Activated T-cell treated with anti-CD3 and anti-CD28 coated beads, Interleukin-2, amount 50 U/mL, for 72 hours (primary cell): ENCODE data around the gene VAMP1. TPM values are rescaled to one million over a fixed set of nuclear protein-coding genes. Genes with fewer than 3 reads are reported as not detected.
"Not testable (repeated sequence)": the region's sequence is repeated elsewhere in the genome, so short reads cannot be mapped to it uniquely, and the experiment has no call there.

ENCODE experiments used
- ATAC-seq, 2 donors: fragments of 150-1000 bp; cut with Tn5 transposase; replicated peaks in 1 of 2; 2 replicates each; pipeline ENCODE4 v1.10.0; 2021; ENCODE audit warnings: moderate library complexity in 2 of 2, mild to moderate bottlenecking in 1 of 2
- DNase-seq, 2 donors: peaks; one replicate each; pipeline ENCODE4 v3.0.0; 2021 to 2022; ENCODE audit warnings: mixed read lengths in 1 of 2
- H3K27ac Mint-ChIP-seq: one replicate; pipeline ENCODE4 v1.8.0; 2022; ENCODE audit warnings: mild to moderate bottlenecking, moderate library complexity, mixed read lengths
- H3K27me3 Mint-ChIP-seq: one replicate; pipeline ENCODE4 v1.8.0; 2022; ENCODE audit warnings: low read depth, mixed read lengths
- H3K36me3 Mint-ChIP-seq, 2 donors: one replicate each; pipeline ENCODE4 v1.8.0; 2022; ENCODE audit warnings: mixed read lengths in 2 of 2, mild to moderate bottlenecking in 1 of 2; ENCODE audit not compliant: insufficient read depth in 2 of 2
- H3K4me1 Mint-ChIP-seq: one replicate; pipeline ENCODE4 v1.8.0; 2022; ENCODE audit warnings: low read depth, mixed read lengths
- H3K4me3 Mint-ChIP-seq, 2 donors: one replicate each; pipeline ENCODE4 v1.8.0; 2022; ENCODE audit warnings: mild to moderate bottlenecking in 2 of 2, mixed read lengths in 2 of 2, moderate library complexity in 2 of 2
- H3K9me3 Mint-ChIP-seq, 2 donors: one replicate each; pipeline ENCODE4 v1.8.0; 2022; ENCODE audit warnings: mixed read lengths in 2 of 2
- total RNA-seq, 2 donors: library from RNA; stranded (reverse); gene quantifications; one replicate each; pipeline ENCODE4 v1.2.3, GENCODE V29; 2022

VAMP1 gene
- total RNA-seq, 2 donors from 2014 or later: 51.2 to 53.1 TPM

GRCh38 chr12:6466751-6467150, 3.7 kb downstream of the VAMP1 start:
- ATAC-seq, H3K9me3 Mint-ChIP-seq: not testable (repeated sequence)
- peak overlapping the region; percentile 88 to 98 for H3K4me3 Mint-ChIP-seq

DNA sequence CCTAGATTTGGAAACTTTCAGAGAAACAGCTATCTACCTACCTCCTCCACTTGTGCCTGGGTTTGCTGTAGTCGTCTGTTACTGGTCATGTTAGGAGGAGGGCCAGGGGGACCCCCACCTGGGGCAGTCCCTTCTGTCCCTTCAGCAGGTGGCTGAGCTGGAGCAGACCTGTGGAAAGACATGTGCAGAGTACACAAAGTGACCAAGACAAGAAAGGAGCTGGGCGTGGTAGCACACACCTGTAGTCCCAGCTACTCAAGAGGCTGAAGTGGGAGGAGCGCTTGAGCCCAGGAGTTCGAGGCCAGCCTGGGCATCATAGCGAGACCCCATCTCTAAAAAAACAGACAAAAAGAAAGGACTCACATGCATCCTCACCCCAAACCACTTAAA, 4.3 kb downstream of the VAMP1 start:
- peak overlapping the region; percentile 11 to 17 for H3K4me3 Mint-ChIP-seq
- H3K27ac Mint-ChIP-seq: peak overlapping the region; percentile 88

More at GRCh38 chr12:6466751-6467150, 3.7 kb downstream of the VAMP1 start:
- peaks cover 90% of the 10 kb centered on the region for H3K4me1 Mint-ChIP-seq
- H3K27me3 Mint-ChIP-seq, DNase-seq: not testable (repeated sequence)
- peaks cover 30 to 51% of the 10 kb centered on the region in 2 donors for H3K36me3 Mint-ChIP-seq
- peak overlapping the region; percentile 66 for H3K27ac Mint-ChIP-seq

GRCh38 chr12:6465467-6466183, 4.9 kb downstream of the VAMP1 start:
- no peaks in the 10 kb centered on the region for H3K27me3 Mint-ChIP-seq
- H3K9me3 Mint-ChIP-seq: no peaks in the 10 kb centered on the region
- H3K36me3 Mint-ChIP-seq: peaks cover 34 to 61% of the 10 kb centered on the region in 2 donors
- ATAC-seq: no peak
- peak in 1 of 2 donors; percentile 48 for DNase-seq
- H3K4me1 Mint-ChIP-seq: peaks cover 91% of the 10 kb centered on the region
- peak overlapping the region; percentile 11 to 63 for H3K4me3 Mint-ChIP-seq
- H3K27ac Mint-ChIP-seq: peak overlapping the region; percentile 88

More for the DNA sequence above, 4.3 kb downstream of the VAMP1 start:
- Mint-ChIP-seq H3K27me3 (no peaks in the 10 kb centered on the region), H3K4me1 (peaks cover 90% of the 10 kb centered on the region), H3K36me3 (peaks cover 31 to 55% of the 10 kb centered on the region in 2 donors), H3K9me3 (no peaks in the 10 kb centered on the region)
- DNase-seq (no peak), ATAC-seq (no peak)

GRCh38 chr12:6464531-6464930, 5.9 kb downstream of the VAMP1 start:
- no peak for DNase-seq
- no peak for ATAC-seq
- no peaks in the 10 kb centered on the region for H3K9me3 Mint-ChIP-seq
- H3K4me1 Mint-ChIP-seq: peaks cover 96% of the 10 kb centered on the region
- H3K36me3 Mint-ChIP-seq: peaks cover 34 to 63% of the 10 kb centered on the region in 2 donors
- H3K27me3 Mint-ChIP-seq: no peaks in the 10 kb centered on the region
- H3K4me3 Mint-ChIP-seq: peak overlapping the region; percentile 82 to 87
- peak overlapping the region; percentile 87 for H3K27ac Mint-ChIP-seq

GRCh38 chr12:6463858-6464257, 6.6 kb downstream of the VAMP1 start:
- Mint-ChIP-seq H3K36me3 (peaks cover 37 to 69% of the 10 kb centered on the region in 2 donors), H3K4me1 (peaks cover 96% of the 10 kb centered on the region), H3K4me3 (peak overlapping the region; percentile 82 to 87), H3K9me3 (no peaks in the 10 kb centered on the region), H3K27ac (peak overlapping the region; percentile 98), H3K27me3 (no peaks in the 10 kb centered on the region)
- ATAC-seq (no peak), DNase-seq (no peak)

GRCh38 chr12:6463216-6463615, 7.3 kb downstream of the VAMP1 start:
- ATAC-seq (no peak), DNase-seq (no peak)
- no peaks in the 10 kb centered on the region for H3K9me3 Mint-ChIP-seq
- peak overlapping the region; percentile 98 for H3K27ac Mint-ChIP-seq
- H3K27me3 Mint-ChIP-seq: no peaks in the 10 kb centered on the region
- H3K4me3 Mint-ChIP-seq: peak overlapping the region; percentile 82 to 87
- peaks cover 96% of the 10 kb centered on the region for H3K4me1 Mint-ChIP-seq
- peaks cover 38 to 70% of the 10 kb centered on the region in 2 donors for H3K36me3 Mint-ChIP-seq

DNA sequence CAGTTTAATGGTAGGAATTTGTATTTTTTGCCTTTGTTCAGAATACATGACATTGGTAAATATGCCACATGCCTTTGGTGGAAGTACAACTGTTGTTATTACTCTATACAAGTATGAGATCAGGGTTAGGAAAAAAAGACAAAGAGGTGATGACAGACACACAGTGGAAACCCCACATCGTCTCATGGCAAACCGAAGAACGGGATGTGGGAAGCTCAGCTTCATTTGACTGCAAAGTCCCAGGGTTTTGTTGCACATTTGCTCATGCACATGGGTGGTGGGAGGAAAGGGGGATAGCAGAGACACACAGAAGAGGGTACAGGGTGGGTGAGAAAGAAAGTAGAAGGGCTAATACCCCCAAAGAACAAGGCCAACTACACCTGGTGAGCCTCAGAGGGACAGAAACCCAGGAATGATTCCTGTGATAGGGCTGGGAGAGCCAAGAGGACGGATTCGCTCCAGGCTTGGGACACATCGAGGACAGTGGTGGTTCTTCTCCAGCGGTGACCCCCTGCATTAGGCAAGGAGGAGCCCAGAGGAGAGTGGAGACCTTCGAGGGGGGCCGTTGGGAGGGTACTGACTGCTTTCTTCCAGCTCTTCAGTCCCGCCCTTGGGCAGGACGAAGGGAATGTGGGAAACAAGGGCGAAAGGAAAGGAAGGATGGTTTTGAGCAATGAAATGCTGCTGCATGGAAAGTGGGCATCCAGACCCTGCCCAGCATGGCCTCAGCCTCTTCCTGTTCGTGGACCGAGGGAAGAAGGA, 8.1 kb downstream of the VAMP1 start:
- Mint-ChIP-seq H3K27me3 (no peaks in the 10 kb centered on the region), H3K9me3 (no peaks in the 10 kb centered on the region), H3K4me1 (peaks cover 92% of the 10 kb centered on the region), H3K27ac (peak overlapping the region; percentile 98), H3K36me3 (peaks cover 37 to 70% of the 10 kb centered on the region in 2 donors), H3K4me3 (peak overlapping the region; percentile 82 to 87)
- DNase-seq (peak in 1 of 2 donors; percentile 65), ATAC-seq (peak; percentile 63 to 69)

DNA sequence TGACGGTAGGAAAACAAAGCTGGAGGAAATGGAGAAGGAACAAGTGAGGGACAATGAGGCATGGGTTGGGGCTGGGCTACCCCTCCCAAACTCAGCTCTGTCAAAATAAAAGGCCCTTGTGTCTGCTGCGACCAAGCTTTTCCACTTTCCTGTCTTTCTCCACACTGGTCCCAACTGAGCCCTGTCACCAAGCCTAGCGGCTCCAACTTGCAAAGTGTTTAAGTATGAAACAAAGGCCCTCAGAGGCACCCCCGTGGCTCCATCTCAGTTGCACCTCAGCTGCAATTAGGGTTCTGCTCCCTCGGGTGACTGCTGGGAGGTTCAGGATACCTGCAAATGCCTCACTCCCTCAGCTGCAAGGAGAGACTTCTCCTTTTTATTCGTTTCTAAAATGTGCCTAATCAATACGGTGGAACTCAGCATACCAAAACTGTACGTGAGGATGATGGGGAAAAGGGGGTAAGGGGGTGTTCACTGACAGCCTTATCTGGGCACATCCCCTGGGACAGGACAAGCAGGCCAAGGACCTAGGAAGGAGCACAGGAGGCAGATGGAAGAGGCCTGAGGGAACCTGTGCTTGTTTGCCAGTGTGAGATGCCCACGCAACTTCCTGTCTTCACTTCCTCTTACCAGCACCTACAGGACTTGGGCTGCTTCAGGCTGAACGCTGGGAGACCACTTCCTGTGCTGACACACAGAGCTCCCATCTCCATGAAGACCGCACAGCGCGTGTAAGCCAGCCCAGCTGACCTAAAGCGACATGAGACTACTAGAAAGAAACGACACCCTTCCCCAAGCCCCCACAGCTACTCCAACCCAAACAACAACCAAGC, 8.9 kb downstream of the VAMP1 start:
- ATAC-seq (peak; percentile 90 to 91), DNase-seq (peak; percentile 82 to 90)
- Mint-ChIP-seq H3K36me3 (peaks cover 32 to 69% of the 10 kb centered on the region in 2 donors), H3K27ac (peak overlapping the region; percentile 98), H3K9me3 (no peaks in the 10 kb centered on the region), H3K4me1 (peaks cover 92% of the 10 kb centered on the region), H3K4me3 (peak overlapping the region; percentile 82 to 87), H3K27me3 (no peaks in the 10 kb centered on the region)

- Mint-ChIP-seq H3K27ac (peak overlapping the region; percentile 98), H3K9me3 (no peaks in the 10 kb centered on the region), H3K4me3 (peak overlapping the region; percentile 82 to 87), H3K27me3 (no peaks in the 10 kb centered on the region), H3K4me1 (peaks cover 92% of the 10 kb centered on the region), H3K36me3 (peaks cover 29 to 67% of the 10 kb centered on the region in 2 donors)
- peak in 1 of 2 donors; percentile 28 for DNase-seq
- ATAC-seq: peak; percentile 15 to 27
Measured at GRCh38 chr12:6460751-6461371, 9.6 kb downstream of the VAMP1 start.

DNA sequence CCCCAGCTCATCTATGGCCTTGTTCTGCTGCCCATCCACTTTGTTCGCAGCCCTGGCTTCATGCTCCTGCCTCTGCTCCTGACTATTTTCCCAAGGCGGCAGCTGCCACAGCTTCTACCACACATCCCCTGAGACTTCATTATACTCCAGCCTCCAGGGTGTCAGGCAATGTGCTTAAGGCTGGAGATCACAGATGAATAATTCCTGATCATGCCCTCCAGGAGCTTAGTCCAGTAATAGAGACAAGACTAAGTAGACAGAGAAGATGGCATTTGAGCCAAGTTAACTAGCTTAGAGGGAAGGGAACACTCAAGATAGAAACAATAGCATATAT, 11.5 kb downstream of the VAMP1 start:
- peak overlapping the region; percentile 45 for H3K27ac Mint-ChIP-seq
- no peaks in the 10 kb centered on the region for H3K9me3 Mint-ChIP-seq
- H3K4me1 Mint-ChIP-seq: peaks cover 91% of the 10 kb centered on the region
- H3K27me3 Mint-ChIP-seq: no peaks in the 10 kb centered on the region
- peak overlapping the region in 1 of 2 donors; percentile 12 for H3K4me3 Mint-ChIP-seq
- DNase-seq: no peak
- H3K36me3 Mint-ChIP-seq: peaks cover 22 to 61% of the 10 kb centered on the region in 2 donors
- ATAC-seq: no peak

- H3K9me3 Mint-ChIP-seq: no peaks in the 10 kb centered on the region
- ATAC-seq (no peak), DNase-seq (no peak)
- H3K4me1 Mint-ChIP-seq: peaks cover 91% of the 10 kb centered on the region
- H3K27me3 Mint-ChIP-seq: no peaks in the 10 kb centered on the region
- no peak overlapping the region for H3K4me3 Mint-ChIP-seq
- H3K36me3 Mint-ChIP-seq: peaks cover 23 to 63% of the 10 kb centered on the region in 2 donors
- peak overlapping the region; percentile 45 for H3K27ac Mint-ChIP-seq
Measured at GRCh38 chr12:6458281-6459003, 12.0 kb downstream of the VAMP1 start.
